Lower leg skin (tissue), 3 donors: Measurements from ENCODE around the gene RSBN1L.

Source experiments
- POLR2A ChIP-seq, 2 donors: fragments of 450-650 bp; IDR thresholded peaks; one replicate each; pipeline ENCODE4 v1.6.1; 2016 to 2017; ENCODE audit warnings: antibody characterized with exemption in 2 of 2, mild to moderate bottlenecking in 1 of 2, moderate library complexity in 1 of 2
- TF ChIP-seq, protein P1 (sequence below), 3 donors: fragments of 450-650 bp; IDR thresholded peaks; one replicate each; pipeline ENCODE4 v1.5.1; 2016; ENCODE audit warnings: antibody characterized with exemption in 3 of 3, mild to moderate bottlenecking in 3 of 3, moderate library complexity in 2 of 3

- TF ChIP-seq, protein P1, sequence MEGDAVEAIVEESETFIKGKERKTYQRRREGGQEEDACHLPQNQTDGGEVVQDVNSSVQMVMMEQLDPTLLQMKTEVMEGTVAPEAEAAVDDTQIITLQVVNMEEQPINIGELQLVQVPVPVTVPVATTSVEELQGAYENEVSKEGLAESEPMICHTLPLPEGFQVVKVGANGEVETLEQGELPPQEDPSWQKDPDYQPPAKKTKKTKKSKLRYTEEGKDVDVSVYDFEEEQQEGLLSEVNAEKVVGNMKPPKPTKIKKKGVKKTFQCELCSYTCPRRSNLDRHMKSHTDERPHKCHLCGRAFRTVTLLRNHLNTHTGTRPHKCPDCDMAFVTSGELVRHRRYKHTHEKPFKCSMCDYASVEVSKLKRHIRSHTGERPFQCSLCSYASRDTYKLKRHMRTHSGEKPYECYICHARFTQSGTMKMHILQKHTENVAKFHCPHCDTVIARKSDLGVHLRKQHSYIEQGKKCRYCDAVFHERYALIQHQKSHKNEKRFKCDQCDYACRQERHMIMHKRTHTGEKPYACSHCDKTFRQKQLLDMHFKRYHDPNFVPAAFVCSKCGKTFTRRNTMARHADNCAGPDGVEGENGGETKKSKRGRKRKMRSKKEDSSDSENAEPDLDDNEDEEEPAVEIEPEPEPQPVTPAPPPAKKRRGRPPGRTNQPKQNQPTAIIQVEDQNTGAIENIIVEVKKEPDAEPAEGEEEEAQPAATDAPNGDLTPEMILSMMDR (IDR thresholded peaks at IDR 0.05): no peak
- no peak for TF ChIP-seq POLR2A (IDR thresholded peaks at IDR 0.05)
Measured at GRCh38 chr7:77830649-77831355, 134.5 kb downstream of the RSBN1L start.
